GM21367 (cell line): ENCODE measurements around the gene RAD51B.
"Not testable (repeated sequence)": the region's sequence is repeated elsewhere in the genome, so short reads cannot be mapped to it uniquely, and the experiment has no call there.

Source experiments
- ATAC-seq: cut with Tn5 transposase; IDR thresholded peaks from one replicate; pipeline ENCODE4 v1.9.1; 2021; ENCODE audit not compliant: unreplicated experiment

RAD51B gene

GRCh38 chr14:68245146-68246073 is 425.8 kb downstream of the RAD51B start:
- no peak for ATAC-seq

- no peak for ATAC-seq
These were observed 426.7 kb downstream of the RAD51B start for GRCh38 chr14:68246074-68246785.

- no peak for ATAC-seq
These were observed 427.2 kb downstream of the RAD51B start for GRCh38 chr14:68246786-68247105.

- no peak for ATAC-seq
These were observed 427.7 kb downstream of the RAD51B start for GRCh38 chr14:68247274-68247673.

GRCh38 chr14:68247676-68248268 is 428.2 kb downstream of the RAD51B start:
- ATAC-seq = no peak

- no peak for ATAC-seq
These were observed 429.1 kb downstream of the RAD51B start for GRCh38 chr14:68248481-68249255.

- ATAC-seq = no peak
These were observed 430.3 kb downstream of the RAD51B start for GRCh38 chr14:68249661-68250451.

GRCh38 chr14:68250927-68251768 is 431.6 kb downstream of the RAD51B start:
- no peak for ATAC-seq

- no peak for ATAC-seq
These were observed 432.2 kb downstream of the RAD51B start for GRCh38 chr14:68251769-68252100.

- no peak for ATAC-seq
These were observed 433.7 kb downstream of the RAD51B start for GRCh38 chr14:68253160-68253780.

- ATAC-seq = no peak
These were observed 434.4 kb downstream of the RAD51B start for GRCh38 chr14:68253878-68254528.

- ATAC-seq = no peak
These were observed 435.3 kb downstream of the RAD51B start for GRCh38 chr14:68254669-68255527.

GRCh38 chr14:68255693-68256178 is 436.2 kb downstream of the RAD51B start:
- ATAC-seq = no peak

- no peak for ATAC-seq
These were observed 438.4 kb downstream of the RAD51B start for GRCh38 chr14:68257969-68258368.

GRCh38 chr14:68258995-68259394 is 439.4 kb downstream of the RAD51B start:
- ATAC-seq = not testable (repeated sequence)

- no peak for ATAC-seq
These were observed 440.5 kb downstream of the RAD51B start for GRCh38 chr14:68260121-68260520.

GRCh38 chr14:68261092-68261842 is 441.7 kb downstream of the RAD51B start:
- no peak for ATAC-seq
